HepG2 (cell line): ENCODE results near the gene MAP1LC3B. TPM values are rescaled to one million over a fixed set of nuclear protein-coding genes. Genes with fewer than 3 reads are reported as not detected.
A peak's percentile ranks its signal among the peaks of the same experiment; 100 is the strongest.

Source experiments
- KLF15 ChIP-seq: sonication (generic); formaldehyde crosslinking; IDR thresholded peaks from 2 replicates; pipeline ENCODE4 v1.8.1; 2023; ENCODE audit warnings: borderline replicate concordance, mild to moderate bottlenecking, inconsistent platforms, missing genetic modification reagents, mixed read lengths
- MED13 ChIP-seq: sonication (generic); formaldehyde crosslinking; IDR thresholded peaks from 2 replicates; pipeline ENCODE4 v1.5.0; 2020; ENCODE audit warnings: missing genetic modification reagents
- MYPOP ChIP-seq: sonication (generic); formaldehyde crosslinking; IDR thresholded peaks from 2 replicates; pipeline ENCODE4 v1.8.1; 2023; ENCODE audit warnings: mild to moderate bottlenecking, moderate library complexity, missing genetic modification reagents
- NFAT5 ChIP-seq: sonication (generic); formaldehyde crosslinking; IDR thresholded peaks from 2 replicates; pipeline ENCODE4 v1.4.0; 2020; ENCODE audit warnings: missing genetic modification reagents
- RCOR2 ChIP-seq: IDR thresholded peaks from 2 replicates; pipeline ENCODE4 v1.6.1; 2016; ENCODE audit warnings: missing biosample characterization, missing genetic modification reagents
- WIZ ChIP-seq: sonication (generic); formaldehyde crosslinking; IDR thresholded peaks from 2 replicates; pipeline ENCODE4 v1.5.1; 2020; ENCODE audit warnings: mild to moderate bottlenecking, missing genetic modification reagents
- YEATS4 ChIP-seq: sonication (generic); formaldehyde crosslinking; IDR thresholded peaks from 2 replicates; pipeline ENCODE4 v1.4.0; 2020; ENCODE audit warnings: missing genetic modification reagents, borderline replicate concordance
- ZBTB39 ChIP-seq: sonication (generic); formaldehyde crosslinking; IDR thresholded peaks from 2 replicates; pipeline ENCODE4 v1.5.0; 2020; ENCODE audit warnings: missing genetic modification reagents
- ZFP36 ChIP-seq: fragments of 150-350 bp; IDR thresholded peaks from 2 replicates; pipeline ENCODE4 v1.6.1; 2018; ENCODE audit warnings: borderline replicate concordance, low read length, low read depth; ENCODE audit not compliant: partially characterized antibody
- ZHX1 ChIP-seq: sonication (generic); formaldehyde crosslinking; IDR thresholded peaks from 2 replicates; pipeline ENCODE4 v1.8.1; 2022; ENCODE audit warnings: low read depth, mild to moderate bottlenecking, missing genetic modification reagents
- ZNF549 ChIP-seq: sonication (generic); formaldehyde crosslinking; IDR thresholded peaks from 2 replicates; pipeline ENCODE4 v1.5.0; 2020; ENCODE audit warnings: missing genetic modification reagents
- polyA plus RNA-seq, 8 experiments: library from polyadenylated mRNA; depleted of rRNA in 3 of 8; stranded (reverse) in 7 of 8; unstranded in 1 of 8; fragments of >200 nt; fragmentation: Illumina TruSeq in 4 of 8; extraction: Trizol in 4 of 8; gene quantifications; 2 replicates each; pipeline versions ENCODE4 v1.2.1 to v1.2.3, GENCODE V29; 2011 to 2016; ENCODE audit warnings: low read depth in 4 of 8, missing spikeins in 1 of 8, mixed read lengths in 1 of 8; ENCODE audit not compliant: insufficient read depth in 1 of 8
- total RNA-seq, 5 experiments: library from RNA; depleted of rRNA; stranded (reverse); fragments of >200 nt; fragmentation: Illumina TruSeq; extraction: Trizol; gene quantifications; 2 replicates each; pipeline ENCODE4 v1.2.3, GENCODE V29; 2016; ENCODE audit warnings: low read depth in 1 of 5

The MAP1LC3B gene
- total and polyA plus RNA-seq, 2 of the 13 experiments (the other 11 are each of a cell fraction or from before 2014, with no cell fraction given): 15.7 to 37.4 TPM

- peak; percentile 79; the same call in 1 of the 2 replicates for TF ChIP-seq WIZ (CRISPR knock-in tag)
- peak; percentile 12; the same call in 1 of the 2 replicates for TF ChIP-seq MED13
- no peak; the same call in none of the 2 replicates for TF ChIP-seq MYPOP (CRISPR knock-in tag)
- peak; percentile 43 for TF ChIP-seq YEATS4
- no peak for TF ChIP-seq ZNF549 (CRISPR knock-in tag)
- no peak; the same call in 1 of the 2 replicates for TF ChIP-seq NFAT5 (CRISPR knock-in tag)
- TF ChIP-seq KLF15 (CRISPR knock-in tag): no peak
- peak; percentile 93; the same call in 1 of the 2 replicates for TF ChIP-seq ZBTB39
- no peak for TF ChIP-seq ZFP36
- TF ChIP-seq RCOR2: peak; percentile 90
- 0 out of 2 replicates have a peak, but pooled peaks have one; percentile 56 for TF ChIP-seq ZHX1 (CRISPR knock-in tag)
Measured at GRCh38 chr16:87384162-87384874, 7.8 kb upstream of the MAP1LC3B start (continued).
